Neural progenitor cell (in vitro differentiated cells): ENCODE data around the gene RNF167. TPM values are rescaled to one million over a fixed set of nuclear protein-coding genes. Genes with fewer than 3 reads are reported as not detected.

Experiments
- DNase-seq: peaks from one replicate; pipeline ENCODE4 v3.0.0-alpha.2; 2016; ENCODE audit warnings: low spot score
- H2AFZ ChIP-seq: fragments of 200-600 bp; sonication (generic); replicated peaks from 2 replicates; pipeline ENCODE4 v1.6.1; 2016; ENCODE audit warnings: antibody characterized with exemption
- H3F3A ChIP-seq: fragments of 200-600 bp; sonication (generic); 2 replicates; pipeline ENCODE4 v1.6.1; 2016; ENCODE audit warnings: antibody characterized with exemption, low read depth
- H3K27ac ChIP-seq: fragments of 200-600 bp; sonication (generic); 2 replicates; pipeline ENCODE4 v1.5.1; 2016; ENCODE audit warnings: mild to moderate bottlenecking
- H3K27me3 ChIP-seq: fragments of 200-600 bp; sonication (generic); 2 replicates; pipeline ENCODE4 v1.6.1; 2016; ENCODE audit warnings: mild to moderate bottlenecking, moderate library complexity
- H3K36me3 ChIP-seq: fragments of 200-600 bp; sonication (generic); 2 replicates; pipeline ENCODE4 v1.5.1; 2016
- H3K4me1 ChIP-seq: fragments of 200-600 bp; sonication (generic); 2 replicates; pipeline ENCODE4 v1.6.1; 2016; ENCODE audit warnings: mixed run types
- H3K4me2 ChIP-seq: fragments of 200-600 bp; sonication (generic); 2 replicates; pipeline ENCODE4 v1.6.1; 2016
- H3K4me3 ChIP-seq: fragments of 200-600 bp; sonication (generic); 2 replicates; pipeline ENCODE4 v1.5.1; 2016
- H3K79me2 ChIP-seq: fragments of 200-600 bp; sonication (generic); 2 replicates; pipeline ENCODE4 v1.6.1; 2016; ENCODE audit warnings: low read depth
- H3K9ac ChIP-seq: fragments of 200-600 bp; sonication (generic); 2 replicates; pipeline ENCODE4 v1.6.1; 2016
- H3K9me3 ChIP-seq: fragments of 200-600 bp; sonication (generic); 2 replicates; pipeline ENCODE4 v1.5.1; 2016; ENCODE audit warnings: low read depth
- H4K20me1 ChIP-seq: fragments of 200-600 bp; sonication (generic); 2 replicates; pipeline ENCODE4 v1.6.1; 2016; ENCODE audit warnings: low read depth
- H3K27ac Mint-ChIP-seq: 3 replicates; pipeline ENCODE4 v1.8.0; 2021; ENCODE audit warnings: mixed read lengths
- H3K27me3 Mint-ChIP-seq: 2 replicates; pipeline ENCODE4 v1.8.0; 2022; ENCODE audit warnings: low read depth, mild to moderate bottlenecking, inconsistent platforms, moderate library complexity, mixed read lengths; ENCODE audit not compliant: insufficient read depth
- H3K36me3 Mint-ChIP-seq: 3 replicates; pipeline ENCODE4 v1.8.0; 2021; ENCODE audit warnings: mixed read lengths
- H3K4me1 Mint-ChIP-seq: 3 replicates; pipeline ENCODE4 v1.8.0; 2021; ENCODE audit warnings: mixed read lengths
- H3K4me3 Mint-ChIP-seq: 3 replicates; pipeline ENCODE4 v1.8.0; 2021; ENCODE audit warnings: mild to moderate bottlenecking, moderate library complexity, mixed read lengths
- H3K9me3 Mint-ChIP-seq: 3 replicates; pipeline ENCODE4 v1.8.0; 2020; ENCODE audit warnings: mixed read lengths
- CTCF ChIP-seq: fragments of 200-600 bp; sonication (generic); IDR thresholded peaks from 2 replicates; pipeline ENCODE4 v1.5.1; 2017; ENCODE audit warnings: antibody characterized with exemption, mild to moderate bottlenecking
- EZH2 ChIP-seq: fragments of 200-600 bp; sonication (generic); IDR thresholded peaks from 2 replicates; pipeline ENCODE4 v1.6.1; 2017; ENCODE audit warnings: antibody characterized with exemption, mild to moderate bottlenecking, moderate library complexity
- EZH2phosphoT487 ChIP-seq: fragments of 200-600 bp; sonication (generic); IDR thresholded peaks from 2 replicates; pipeline ENCODE4 v1.6.1; 2017; ENCODE audit warnings: antibody characterized with exemption
- total RNA-seq: library from RNA; depleted of rRNA; stranded (reverse); fragments of >200 nt; gene quantifications from 2 replicates; pipeline ENCODE4 v1.2.3, GENCODE V29; 2015; ENCODE audit warnings: low replicate concordance

The RNF167 gene
- total RNA-seq, 1 donor from 2014 or later, result 43.9 TPM

- no peaks in the 10 kb centered on the region for H3K9me3 ChIP-seq
- peaks cover 35% of the 10 kb centered on the region for H3K4me1 Mint-ChIP-seq
- H3K4me3 ChIP-seq, result no peak overlapping the region
- no peak for TF ChIP-seq EZH2
- no peak for TF ChIP-seq CTCF
- no peak for TF ChIP-seq EZH2phosphoT487
- no peak for DNase-seq
- H3K9ac ChIP-seq, result no peak overlapping the region
- peaks cover 58% of the 10 kb centered on the region for H4K20me1 ChIP-seq
- H3K4me1 ChIP-seq, result peaks cover 17% of the 10 kb centered on the region
- H3K27ac Mint-ChIP-seq, result no peak overlapping the region
- peak overlapping the region; percentile 93 for H3K4me3 Mint-ChIP-seq
- H3K36me3 Mint-ChIP-seq, result peaks cover 27% of the 10 kb centered on the region
- no peak overlapping the region for H2AFZ ChIP-seq
- H3K79me2 ChIP-seq, result peaks cover 78% of the 10 kb centered on the region
- peaks cover 89% of the 10 kb centered on the region for H3F3A ChIP-seq
- H3K27ac ChIP-seq, result no peak overlapping the region
- no peak overlapping the region for H3K4me2 ChIP-seq
- peaks cover 13% of the 10 kb centered on the region for H3K27me3 Mint-ChIP-seq
- no peaks in the 10 kb centered on the region for H3K36me3 ChIP-seq
- no peaks in the 10 kb centered on the region for H3K9me3 Mint-ChIP-seq
- no peaks in the 10 kb centered on the region for H3K27me3 ChIP-seq
Observed at GRCh38 chr17:4945176-4945943, 5.3 kb downstream of the RNF167 start.

GRCh38 chr17:4945944-4946280 is 5.8 kb downstream of the RNF167 start:
- peaks cover 74% of the 10 kb centered on the region for H3K79me2 ChIP-seq
- peaks cover 16% of the 10 kb centered on the region for H3K4me1 ChIP-seq
- no peak for DNase-seq
- H2AFZ ChIP-seq, result no peak overlapping the region
- peak overlapping the region; percentile 62 for H3K9ac ChIP-seq
- H3F3A ChIP-seq, result peaks cover 89% of the 10 kb centered on the region
- no peak overlapping the region for H3K4me3 ChIP-seq
- Mint-ChIP-seq H3K27me3 (peaks cover 13% of the 10 kb centered on the region), H3K9me3 (no peaks in the 10 kb centered on the region), H3K27ac (no peak overlapping the region), H3K36me3 (peaks cover 27% of the 10 kb centered on the region), H3K4me1 (peaks cover 41% of the 10 kb centered on the region), H3K4me3 (peak overlapping the region; percentile 93)
- no peak overlapping the region for H3K27ac ChIP-seq
- H3K36me3 ChIP-seq, result no peaks in the 10 kb centered on the region
- H3K4me2 ChIP-seq, result peak overlapping the region; percentile 87
- H3K9me3 ChIP-seq, result no peaks in the 10 kb centered on the region
- TF ChIP-seq CTCF, result no peak
- no peak for TF ChIP-seq EZH2phosphoT487
- TF ChIP-seq EZH2, result no peak
- H3K27me3 ChIP-seq, result no peaks in the 10 kb centered on the region
- H4K20me1 ChIP-seq, result peaks cover 53% of the 10 kb centered on the region

GRCh38 chr17:4946312-4946976 is 6.4 kb downstream of the RNF167 start:
- no peak for TF ChIP-seq EZH2
- TF ChIP-seq EZH2phosphoT487, result no peak
- no peak for TF ChIP-seq CTCF
- peak overlapping the region; percentile 93 for H3K4me3 Mint-ChIP-seq
- peaks cover 70% of the 10 kb centered on the region for H3K79me2 ChIP-seq
- H3F3A ChIP-seq, result peaks cover 89% of the 10 kb centered on the region
- H3K4me3 ChIP-seq, result peak overlapping the region; percentile 77
- no peaks in the 10 kb centered on the region for H3K36me3 ChIP-seq
- peaks cover 47% of the 10 kb centered on the region for H4K20me1 ChIP-seq
- no peaks in the 10 kb centered on the region for H3K9me3 ChIP-seq
- peak overlapping the region; percentile 62 for H3K9ac ChIP-seq
- H3K4me1 ChIP-seq, result peaks cover 16% of the 10 kb centered on the region
- no peak for DNase-seq
- peak overlapping the region; percentile 87 for H3K4me2 ChIP-seq
- H3K36me3 Mint-ChIP-seq, result peaks cover 27% of the 10 kb centered on the region
- no peaks in the 10 kb centered on the region for H3K9me3 Mint-ChIP-seq
- H3K27me3 ChIP-seq, result no peaks in the 10 kb centered on the region
- H3K27ac Mint-ChIP-seq, result peak overlapping the region; percentile 88
- H3K27ac ChIP-seq, result peak overlapping the region; percentile 34
- H3K27me3 Mint-ChIP-seq, result peaks cover 13% of the 10 kb centered on the region
- no peak overlapping the region for H2AFZ ChIP-seq
- peaks cover 41% of the 10 kb centered on the region for H3K4me1 Mint-ChIP-seq
